GM21619 (cell line): ENCODE data around the gene PARVB.

ENCODE experiments used
- ATAC-seq: cut with Tn5 transposase; IDR thresholded peaks from one replicate; pipeline ENCODE4 v1.9.1; 2021; ENCODE audit not compliant: unreplicated experiment

Gene PARVB

DNA sequence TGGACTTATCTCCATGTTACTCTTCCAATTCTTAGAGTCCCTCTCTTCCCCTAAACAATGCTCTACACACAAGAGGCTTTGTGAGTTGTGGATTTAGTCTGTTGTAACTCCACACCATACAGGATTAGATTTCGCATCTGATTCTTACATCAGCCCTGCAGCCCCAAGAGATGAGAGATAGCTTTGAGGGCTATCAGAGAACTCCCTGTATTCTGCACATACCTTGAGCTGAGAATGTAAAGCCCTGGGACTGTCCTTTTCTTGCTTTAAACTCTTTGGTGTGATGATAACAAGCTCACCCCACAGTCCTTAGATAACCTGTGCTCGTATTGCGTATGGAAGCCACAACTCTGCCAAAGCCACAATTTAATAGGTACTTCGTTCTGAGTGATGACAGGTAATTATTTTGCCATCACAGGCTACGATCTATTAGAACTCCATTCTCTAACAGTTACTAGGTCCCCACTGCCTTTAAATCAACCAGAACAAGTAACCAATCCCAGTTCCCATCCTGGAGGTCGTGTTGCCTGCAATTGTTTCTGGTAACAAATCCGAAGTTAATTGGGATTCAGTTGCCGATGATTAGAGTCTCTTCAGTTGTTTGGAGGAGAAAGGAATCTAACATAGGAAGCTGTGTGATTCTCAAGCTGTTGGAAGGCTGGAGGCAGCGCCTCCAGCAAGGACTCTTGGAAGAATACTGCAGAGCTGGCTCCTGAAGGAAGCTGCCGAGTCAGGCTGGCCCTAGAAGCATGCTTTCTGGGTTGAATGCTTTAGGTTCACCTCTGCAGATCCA lies 155.3 kb downstream of the PARVB start:
- no peak for ATAC-seq

DNA sequence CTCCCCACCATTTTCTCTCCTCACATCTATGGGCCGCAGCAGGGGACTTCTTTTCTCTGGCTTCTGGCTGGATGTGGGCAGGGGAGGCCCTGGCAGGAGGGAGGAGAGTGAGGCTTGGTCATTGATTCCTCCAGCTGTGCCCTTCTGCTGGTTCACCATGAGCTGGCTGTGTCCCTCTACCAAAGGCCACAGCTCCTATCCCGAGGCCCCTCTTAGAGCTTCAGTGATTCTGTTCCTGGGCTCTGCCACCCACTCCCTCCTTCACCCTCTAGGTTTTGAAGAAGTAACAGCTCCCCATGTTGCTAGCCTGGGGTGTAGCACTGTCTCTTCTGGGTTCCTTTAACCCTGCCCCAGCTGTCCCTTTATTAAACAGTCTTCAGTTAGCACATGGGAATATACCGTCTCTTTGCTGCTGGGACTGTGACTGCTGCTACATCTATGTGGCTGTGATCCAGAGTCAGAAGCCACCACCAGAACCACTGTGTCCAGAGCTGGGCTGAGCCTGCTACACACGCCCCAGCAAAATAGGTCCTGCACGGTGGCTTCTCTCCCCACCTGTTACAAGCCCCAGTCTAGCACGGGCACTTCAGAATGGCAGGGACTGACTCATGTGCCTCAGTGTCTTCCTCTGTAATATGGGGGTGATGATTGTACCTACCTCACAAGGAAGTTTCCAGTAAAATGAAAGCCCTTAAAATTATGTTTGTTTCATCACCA lies 156.0 kb downstream of the PARVB start:
- ATAC-seq = no peak

DNA sequence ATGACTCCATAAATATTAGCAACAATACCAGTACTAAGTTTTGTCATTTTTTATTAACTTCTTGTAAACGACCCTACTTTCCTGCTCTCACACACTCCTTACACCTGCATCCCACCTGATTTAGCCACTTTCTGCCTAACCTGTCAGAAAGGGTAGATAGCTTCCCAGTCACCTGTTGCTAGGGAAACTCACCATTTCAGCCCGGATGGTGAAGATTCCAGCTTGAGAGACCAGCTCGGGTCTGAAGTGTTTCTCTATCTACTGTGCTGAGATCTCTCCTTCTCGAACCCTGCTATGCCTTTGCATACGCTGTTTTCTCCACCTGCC lies 156.6 kb downstream of the PARVB start, which contains the start of gene PARVG:
Gene PARVG, plus strand, starts transcription at position 220 of the 327 bp plus-strand sequence. CDS start 2,405 bp downstream, outside the sequence.
- ATAC-seq = peak; percentile 46

DNA sequence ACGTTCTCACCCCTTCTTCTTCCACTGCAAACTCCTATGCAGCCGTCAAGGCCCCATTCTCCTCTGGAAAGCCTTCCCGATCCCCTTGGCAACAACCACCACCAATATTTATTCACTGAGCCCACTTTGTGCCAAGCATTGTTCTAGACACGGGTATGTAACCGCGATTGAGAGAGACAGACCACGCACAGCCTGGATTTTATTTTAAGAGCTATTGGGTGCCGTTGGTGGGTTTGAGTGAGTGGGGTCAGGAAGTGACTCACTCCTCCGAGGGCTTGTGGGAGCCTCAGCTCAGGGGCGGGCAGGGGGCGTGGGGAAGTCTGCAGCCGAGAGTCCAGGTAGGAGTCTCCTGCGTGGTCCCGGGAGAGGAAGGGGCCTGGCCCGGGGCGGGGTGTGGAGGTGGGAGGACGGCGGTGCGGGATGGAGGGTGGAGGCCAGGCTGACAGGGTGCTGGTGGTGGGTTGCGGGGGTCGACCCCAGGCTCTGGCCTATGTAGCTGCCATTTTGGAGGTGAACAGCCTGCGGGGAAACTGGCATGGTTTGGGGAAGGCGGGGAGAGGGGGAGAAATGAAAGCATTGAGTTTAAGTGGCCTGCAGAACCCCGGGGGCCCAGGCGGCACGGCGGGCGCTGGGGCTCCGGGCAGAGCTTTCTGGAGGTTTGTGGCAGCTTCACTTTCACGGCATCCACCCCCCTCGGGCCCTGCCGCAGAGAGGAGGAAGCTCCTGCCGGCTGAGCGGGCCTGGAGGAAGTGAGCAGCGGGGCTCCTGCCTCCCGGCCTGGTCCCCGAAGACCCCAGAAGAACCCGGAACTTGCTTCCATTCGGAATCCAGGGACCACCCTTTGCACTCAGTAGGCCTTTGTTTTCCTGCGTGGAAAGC lies 157.2 kb downstream of the PARVB start:
- ATAC-seq = no peak

DNA sequence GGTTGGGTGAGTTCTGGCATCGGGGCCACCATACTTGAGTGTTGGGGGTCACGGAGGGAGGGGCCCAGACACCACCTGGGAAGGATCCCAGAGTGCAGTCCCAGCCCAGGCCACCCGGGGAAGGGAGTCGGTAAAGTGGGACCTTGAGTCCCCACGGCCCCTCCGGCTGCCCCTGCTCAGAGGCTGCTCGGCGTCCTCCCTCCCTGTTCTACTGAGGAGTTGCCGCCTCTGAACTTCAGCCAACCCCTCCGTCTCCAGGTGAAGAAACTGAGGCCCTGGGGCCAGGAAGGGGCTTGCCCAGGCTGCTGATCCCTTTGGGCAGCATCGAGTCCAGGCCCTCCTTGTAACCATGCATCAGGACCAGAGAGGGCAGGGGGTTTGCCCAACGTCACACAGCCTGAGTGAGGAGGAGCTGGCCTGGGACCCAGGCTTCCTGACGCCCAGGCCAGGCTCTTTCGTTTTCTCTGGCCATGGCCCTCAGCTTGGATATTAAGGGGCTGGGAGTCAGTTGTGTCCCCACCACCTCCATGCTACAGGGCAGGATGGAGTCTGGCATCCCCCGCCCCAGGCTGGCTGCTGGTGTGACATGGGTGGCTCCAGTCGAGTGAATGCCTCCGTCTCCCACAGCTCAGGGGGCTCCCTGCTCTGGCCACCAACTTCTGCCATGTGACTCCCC lies 157.9 kb downstream of the PARVB start:
- ATAC-seq = no peak

DNA sequence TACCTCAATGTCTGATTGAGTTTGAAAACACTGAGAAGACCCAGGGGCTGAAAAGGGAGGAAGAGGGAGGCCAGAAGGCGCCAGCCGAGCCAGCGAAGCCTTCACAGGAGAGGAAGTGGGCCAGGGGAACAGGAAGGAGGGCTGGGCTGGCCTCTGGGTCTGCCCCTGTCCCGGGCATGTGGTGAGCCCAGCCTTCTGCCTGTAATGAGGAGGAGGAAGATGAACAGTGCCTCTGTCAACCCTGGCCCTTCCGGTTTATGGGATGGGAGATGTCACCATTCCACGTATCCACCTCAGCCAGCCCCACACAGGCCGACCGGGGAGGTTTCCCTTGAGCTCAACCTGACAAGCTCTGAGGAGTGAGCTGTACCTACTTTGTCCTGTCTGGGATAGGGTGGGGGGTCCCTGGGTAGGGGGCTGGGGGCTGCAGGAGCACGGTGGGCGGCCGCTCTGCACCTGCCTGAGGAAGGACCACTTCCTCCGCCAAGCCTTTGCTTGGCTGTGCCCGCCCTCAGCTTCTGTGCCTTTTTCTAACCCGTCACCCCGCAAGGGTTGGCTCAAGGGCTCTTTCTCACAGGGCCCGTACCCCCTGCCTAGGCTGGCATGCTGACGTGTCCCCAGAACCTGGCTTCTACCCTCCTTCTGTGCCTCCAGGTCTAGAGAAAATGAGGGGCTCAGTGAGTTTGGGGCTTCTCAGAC lies 158.6 kb downstream of the PARVB start:
- no peak for ATAC-seq

DNA sequence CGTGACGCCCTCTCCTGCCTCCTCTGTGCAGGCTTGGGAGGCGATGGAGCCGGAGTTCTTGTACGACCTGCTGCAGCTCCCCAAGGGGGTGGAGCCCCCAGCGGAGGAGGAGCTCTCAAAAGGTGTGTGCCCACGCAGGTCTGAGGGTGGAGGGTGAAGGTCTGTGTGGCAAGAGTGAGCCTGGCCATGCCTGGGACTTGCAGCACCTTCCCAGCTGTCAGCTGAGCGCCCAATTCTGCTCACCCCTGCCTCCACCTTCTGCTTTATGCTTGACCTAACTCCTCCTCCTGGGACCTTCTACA lies 159.1 kb downstream of the PARVB start:
- no peak for ATAC-seq

DNA sequence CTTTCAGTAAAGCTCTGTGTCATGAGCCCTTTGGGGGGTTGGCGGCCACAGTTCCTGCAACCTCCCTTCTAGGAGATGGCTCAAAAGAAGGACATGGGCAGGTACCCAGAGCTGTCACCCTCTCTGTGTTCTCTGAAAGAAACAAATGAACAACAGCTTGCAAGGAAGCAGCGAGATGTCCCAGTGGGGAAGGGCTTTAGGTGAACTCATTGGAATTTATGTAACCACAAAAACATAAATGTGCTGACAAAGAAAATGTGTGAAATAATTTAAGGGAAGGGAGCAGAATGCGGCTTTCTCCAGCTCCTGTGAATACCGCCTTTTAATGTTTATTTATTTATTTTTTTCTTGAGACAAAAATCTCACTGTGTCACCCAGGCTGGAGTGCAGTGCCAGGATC lies 159.9 kb downstream of the PARVB start:
- ATAC-seq = no peak

DNA sequence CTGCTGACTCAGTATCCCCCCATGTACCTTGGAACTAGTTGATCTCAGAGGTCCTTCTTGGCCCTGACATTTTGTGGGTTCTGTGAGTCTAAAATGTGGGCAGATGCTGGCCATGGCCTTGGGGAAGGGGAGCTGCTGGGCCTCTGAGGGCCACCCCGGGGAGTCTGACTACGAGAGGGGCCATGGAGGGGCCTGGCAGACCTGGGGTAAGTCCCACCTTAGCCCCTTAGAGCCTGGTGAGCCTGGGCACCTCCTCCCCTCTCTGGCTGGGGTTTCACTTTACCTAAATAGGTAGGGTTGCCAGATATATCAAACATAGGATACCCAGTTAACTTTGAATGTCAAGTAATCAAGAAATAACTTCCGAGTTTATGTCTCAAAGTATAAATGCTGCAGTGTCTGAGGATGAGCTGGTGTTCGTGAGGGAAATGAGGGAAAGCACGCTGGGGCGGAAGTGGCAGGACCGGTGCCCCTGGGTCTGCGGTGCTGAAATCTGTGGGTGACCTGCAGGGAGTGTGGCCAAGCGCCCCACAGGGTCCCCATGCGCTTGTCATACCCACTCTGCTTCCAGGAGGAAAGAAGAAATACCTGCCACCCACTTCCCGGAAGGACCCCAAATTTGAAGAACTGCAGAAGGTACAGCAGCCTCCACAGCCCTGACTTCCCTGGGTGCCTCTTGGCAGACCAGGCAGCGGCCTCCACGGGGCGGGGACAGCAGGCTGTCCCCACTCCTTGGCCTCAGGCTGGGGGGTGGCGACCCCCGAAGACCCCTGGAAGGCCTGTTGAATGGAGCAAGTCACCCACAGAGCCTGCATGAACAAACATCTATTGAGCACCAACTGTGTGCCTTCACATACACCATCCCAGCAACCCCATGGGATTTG lies 161.4 kb downstream of the PARVB start:
- ATAC-seq = no peak

DNA sequence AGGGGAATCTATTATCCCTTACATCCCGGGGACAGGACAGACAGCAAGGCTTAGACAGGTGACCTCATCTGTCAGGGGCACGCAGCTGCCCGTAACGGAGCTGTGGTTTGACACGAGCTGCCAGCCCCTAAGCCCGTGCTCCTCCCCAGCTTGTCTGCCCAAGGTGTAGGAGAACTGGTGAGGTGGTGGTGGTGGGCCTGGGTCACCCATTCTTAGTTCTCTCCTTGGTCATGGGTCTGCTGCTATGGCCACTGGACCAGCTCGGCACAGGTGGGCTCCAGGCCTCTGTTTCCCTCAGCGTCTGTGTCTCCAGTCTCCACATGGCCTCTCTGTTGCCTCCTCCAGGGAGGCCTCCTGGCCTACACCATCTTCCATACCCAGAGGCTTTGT lies 162.0 kb downstream of the PARVB start:
- ATAC-seq = no peak

DNA sequence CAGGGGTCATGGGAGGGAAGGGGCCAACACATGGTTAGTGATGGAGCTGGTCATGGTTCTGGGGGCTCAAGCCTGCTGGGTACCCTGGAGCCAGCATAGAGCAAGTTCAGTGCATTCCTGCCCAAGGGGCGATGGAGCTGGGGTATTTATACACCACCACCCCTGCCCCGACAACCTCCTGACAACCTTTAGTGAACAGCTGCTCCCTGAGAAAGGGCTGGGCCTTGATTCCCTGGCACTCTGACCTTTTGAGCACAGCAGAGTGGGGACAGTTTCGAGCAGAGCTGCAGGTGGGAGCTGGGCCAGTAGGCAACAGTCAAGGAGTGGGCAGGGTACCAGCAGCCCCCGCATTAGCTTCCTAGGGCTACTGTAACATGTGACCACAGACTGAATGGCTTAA lies 162.6 kb downstream of the PARVB start:
- no peak for ATAC-seq

DNA sequence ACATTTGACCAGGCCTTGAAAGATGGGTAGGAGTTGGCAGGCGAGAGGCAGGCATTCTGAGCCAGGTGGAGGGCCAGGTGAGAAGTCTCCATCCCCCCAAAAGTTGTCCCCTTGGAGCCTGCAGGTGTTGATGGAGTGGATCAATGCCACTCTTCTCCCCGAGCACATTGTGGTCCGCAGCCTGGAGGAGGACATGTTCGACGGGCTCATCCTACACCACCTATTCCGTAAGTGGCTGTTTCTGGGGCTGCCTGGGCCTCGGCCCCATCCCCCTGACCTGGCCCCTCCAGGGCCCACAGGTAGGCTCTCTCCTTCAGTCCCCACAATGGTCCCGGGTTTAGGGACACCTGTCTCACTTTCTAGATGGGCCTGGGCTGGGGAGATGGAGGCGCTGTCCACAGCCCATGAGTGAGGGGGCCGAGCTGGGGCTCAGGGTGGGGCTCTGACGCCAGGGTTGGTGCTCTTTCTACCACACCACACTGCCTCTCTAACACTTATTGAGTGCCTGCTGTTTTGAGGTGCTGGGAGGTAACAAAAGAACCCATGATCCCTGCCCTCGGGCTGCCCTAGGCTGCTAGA lies 163.6 kb downstream of the PARVB start:
- ATAC-seq = no peak

DNA sequence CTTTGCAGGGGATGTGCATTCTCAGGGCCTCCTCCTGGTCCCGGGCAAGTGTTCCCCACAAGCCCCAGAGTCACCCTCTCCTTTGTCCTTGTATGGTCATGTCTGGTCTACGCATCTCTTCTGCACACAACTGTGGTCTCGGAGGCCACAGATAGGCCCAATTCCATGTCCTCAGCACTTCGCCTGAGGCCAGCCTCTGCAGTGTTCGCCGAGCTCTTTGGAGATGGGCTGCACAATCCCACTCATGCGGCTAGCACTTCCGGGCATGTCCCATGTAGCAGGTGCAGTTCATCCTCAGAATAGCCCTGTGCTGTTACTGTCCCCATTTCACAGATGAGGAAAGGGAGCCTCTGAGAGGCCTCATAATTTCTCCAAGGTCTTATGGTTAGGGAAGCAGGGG lies 164.2 kb downstream of the PARVB start:
- no peak for ATAC-seq

DNA sequence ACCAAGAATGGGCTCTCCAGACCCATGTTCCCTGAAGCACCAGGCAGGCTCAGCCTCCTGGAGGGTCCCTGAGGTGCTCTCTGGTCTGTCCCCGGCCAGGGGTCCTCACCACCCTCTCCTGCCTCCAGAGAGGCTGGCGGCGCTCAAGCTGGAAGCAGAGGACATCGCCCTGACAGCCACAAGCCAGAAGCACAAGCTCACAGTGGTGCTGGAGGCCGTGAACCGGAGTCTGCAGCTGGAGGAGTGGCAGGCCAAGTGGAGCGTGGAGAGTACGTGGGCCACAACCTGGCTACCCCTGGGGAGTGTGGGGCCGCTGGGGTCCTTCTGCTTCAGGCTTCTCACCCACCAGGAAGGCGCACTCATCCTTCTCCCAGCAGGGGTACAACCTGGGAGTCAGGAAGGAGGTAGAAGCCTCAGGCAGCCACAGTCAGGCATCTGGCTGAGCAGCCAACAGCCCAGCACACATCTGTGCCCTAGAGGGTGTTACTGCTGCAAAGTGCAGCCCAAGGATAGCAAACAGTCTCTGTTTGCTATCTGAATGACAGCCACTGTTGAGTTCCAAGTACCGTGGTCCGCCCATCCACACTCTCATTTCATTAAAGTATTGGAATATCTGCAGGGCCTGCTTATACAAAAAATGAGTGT lies 165.0 kb downstream of the PARVB start:
- no peak for ATAC-seq

DNA sequence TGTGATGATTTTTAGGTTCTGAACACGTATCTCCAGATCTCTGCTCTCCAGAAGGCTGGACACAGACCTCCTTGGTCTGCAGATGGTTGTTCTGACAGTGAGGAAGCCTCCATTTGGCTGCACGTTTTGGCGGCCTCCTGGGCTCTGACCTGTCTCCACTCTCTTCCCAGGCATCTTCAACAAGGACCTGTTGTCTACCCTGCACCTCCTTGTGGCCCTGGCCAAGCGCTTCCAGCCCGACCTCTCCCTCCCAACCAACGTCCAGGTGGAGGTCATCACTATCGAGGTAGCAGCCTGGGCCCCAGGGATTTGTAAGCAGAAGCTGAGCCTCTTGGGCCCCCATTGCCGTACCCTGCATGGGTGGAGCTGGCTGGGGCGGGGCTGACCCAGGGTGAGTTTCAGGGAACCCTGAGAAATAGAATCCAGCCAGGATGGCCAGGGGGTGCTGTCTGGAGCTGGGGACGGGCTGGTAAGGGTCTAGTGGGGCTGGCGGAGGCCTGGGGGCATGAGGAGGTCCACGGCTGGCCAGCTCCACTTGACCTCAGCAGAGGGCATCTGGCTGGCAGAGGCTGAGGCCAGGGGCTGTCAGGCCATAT lies 166.4 kb downstream of the PARVB start:
- ATAC-seq = no peak

DNA sequence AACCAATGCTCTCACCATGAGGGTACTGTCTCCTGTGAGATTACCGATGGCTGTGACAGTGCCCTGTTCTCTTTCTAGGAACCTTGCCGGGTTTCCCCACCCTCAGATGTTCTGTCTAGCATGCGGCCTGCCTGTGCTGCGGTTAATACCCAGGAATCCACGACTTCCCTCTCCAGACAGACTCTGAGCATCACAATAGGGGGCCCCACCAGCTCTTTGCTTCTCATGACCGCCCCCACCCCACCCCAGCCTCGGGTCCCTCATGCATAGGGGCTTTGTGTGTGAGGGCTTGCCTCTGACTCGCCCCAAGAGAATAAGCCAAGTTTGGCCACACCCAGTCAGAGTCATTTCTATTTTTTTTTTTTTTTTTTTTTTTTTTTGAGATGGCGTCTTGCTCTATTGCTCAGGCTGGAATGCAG lies 166.9 kb downstream of the PARVB start:
- no peak for ATAC-seq

DNA sequence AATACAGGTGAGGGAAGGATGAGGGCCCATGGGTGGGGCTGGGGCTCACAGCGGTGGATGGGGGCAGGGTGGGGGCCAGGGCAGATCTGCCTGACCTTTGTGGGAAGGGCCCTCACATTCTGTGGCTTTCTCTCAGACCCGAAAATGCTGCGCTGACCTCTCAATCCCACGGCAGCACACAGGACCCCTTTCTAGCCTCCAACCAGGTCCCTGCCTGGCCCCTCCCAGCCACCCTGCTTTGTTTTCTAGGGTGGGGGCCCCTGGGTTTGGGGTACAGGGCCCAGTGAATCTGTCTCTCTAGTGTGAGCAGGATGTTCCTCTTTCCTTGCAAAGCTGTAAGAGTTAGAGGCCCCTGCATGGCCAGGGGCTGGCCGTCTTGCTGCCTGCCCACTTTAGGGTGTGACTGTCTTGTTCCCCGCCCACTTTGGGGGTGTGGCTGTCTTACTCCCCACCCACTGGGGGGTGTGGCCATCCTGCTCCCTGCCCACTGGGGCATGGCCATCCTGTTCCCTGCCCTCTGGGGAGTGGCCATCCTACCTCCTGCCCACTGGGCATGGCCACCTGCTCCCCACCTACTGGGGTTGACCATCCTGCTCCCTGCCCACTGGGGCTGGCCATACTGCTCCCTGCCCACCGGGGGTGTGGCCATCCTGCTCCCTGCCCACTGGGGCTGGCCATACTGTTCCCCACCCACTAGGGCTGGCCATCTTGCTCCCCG lies 168.2 kb downstream of the PARVB start:
- no peak for ATAC-seq
